ENCODE data around the gene LINS1. TPM values are rescaled to one million over a fixed set of nuclear protein-coding genes. Genes with fewer than 3 reads are reported as not detected.

Gene LINS1
- total and polyA plus RNA-seq, 2 donors (not counting 1 experiment from before 2014, with no cell fraction given), result 14.3 to 46.4 TPM

DNA sequence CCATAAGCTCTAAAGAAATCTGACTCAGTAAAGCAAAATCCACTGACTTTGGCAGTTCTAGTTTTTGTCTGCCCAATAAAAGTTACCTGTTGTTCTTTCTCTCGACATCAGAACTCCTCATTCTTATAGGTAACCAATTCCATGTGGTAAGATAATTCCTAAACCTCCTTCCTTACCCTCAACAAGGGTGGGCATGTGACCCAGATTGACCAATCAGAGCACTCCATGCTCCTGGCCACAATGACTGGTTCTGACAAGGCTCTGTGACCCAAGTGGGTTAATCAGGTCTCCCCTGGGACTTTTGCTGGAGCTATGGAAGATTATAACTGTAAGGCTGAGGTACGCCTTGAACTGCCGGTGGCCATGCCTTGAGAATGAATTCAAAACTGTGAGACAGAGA is 31.7 kb downstream of the LINS1 start:
- H3K9me3 ChIP-seq (ENCODE audit: control extremely low read depth in 1 of 3, control insufficient read depth in 2 of 3, insufficient read depth in 1 of 3, low read length in 2 of 3), result no peaks in the 10 kb centered on the region
- ChIA-PET CTCF (interaction anchor here (1.2 to 6.4 kb wide), 3 partner anchors 221 to 641 kb away, joined by 4 to 73 read pairs (median 5); no protein-coding TSS in a partner anchor), POLR2A (no interaction called here)
- Mint-ChIP-seq H3K27me3 (no peaks in the 10 kb centered on the region), H3K9me3 (ENCODE audit: insufficient read depth) (no peaks in the 10 kb centered on the region), H3K4me3 (no peak overlapping the region), H3K27ac (no peak overlapping the region), H3K4me1 (no peaks in the 10 kb centered on the region)
- no peaks in the 10 kb centered on the region for H3K4me1 ChIP-seq (ENCODE audit: control insufficient read depth in 2 of 2, insufficient read depth in 2 of 2, low read length in 2 of 2)
- H3K36me3 ChIP-seq (replicated peaks in 1 of 2; ENCODE audit: control extremely low read depth in 1 of 2, control insufficient read depth in 1 of 2, extremely low read depth in 1 of 2, insufficient read depth in 2 of 2, low read length in 1 of 2), result peaks cover 0 to 17% of the 10 kb centered on the region in 2 experiments
- WGBS (ENCODE audit: insufficient coverage), result no CpG with 5 or more reads among the region's 3 CpGs
- intact Hi-C loops (cut with micrococcal nuclease), result no loop called here
- no peaks in the 10 kb centered on the region for H3K27me3 ChIP-seq (replicated peaks in 1 of 4; ENCODE audit: control extremely low read depth in 1 of 4, control insufficient read depth in 3 of 4, insufficient read depth in 4 of 4, low read length in 3 of 4)
- no peak overlapping the region for H3K4me2 ChIP-seq (replicated peaks; ENCODE audit: low read depth, low read length, poor library complexity, severe bottlenecking)
- no peak overlapping the region for H3K4me3 ChIP-seq (ENCODE audit: control extremely low read depth in 1 of 5, extremely low read depth in 1 of 5, insufficient read depth in 1 of 5, low read depth in 2 of 5, low read length in 4 of 5)
- TF ChIP-seq CTCF (IDR thresholded peaks at IDR 0.05) (no peak), EZH2 (IDR thresholded peaks at IDR 0.05; ENCODE audit: borderline replicate concordance, insufficient read depth, low read depth, low read length, poor library complexity, severe bottlenecking) (no peak)
- H3K27ac ChIP-seq (ENCODE audit: low read length in 2 of 2), result no peak overlapping the region
- H4K20me1 ChIP-seq (ENCODE audit: control insufficient read depth, insufficient read depth, low read length, poor library complexity, severe bottlenecking), result no peaks in the 10 kb centered on the region
- no peaks in the 10 kb centered on the region for H3K79me2 ChIP-seq (ENCODE audit: control insufficient read depth, insufficient read depth, low read length)
- H2AFZ ChIP-seq (ENCODE audit: insufficient read depth, low read depth, low read length, poor library complexity, severe bottlenecking), result no peak overlapping the region
- ATAC-seq (ENCODE audit: low read depth), result no peak
- no peak for DNase-seq
- no peak overlapping the region for H3K9ac ChIP-seq (ENCODE audit: low read length)

DNA sequence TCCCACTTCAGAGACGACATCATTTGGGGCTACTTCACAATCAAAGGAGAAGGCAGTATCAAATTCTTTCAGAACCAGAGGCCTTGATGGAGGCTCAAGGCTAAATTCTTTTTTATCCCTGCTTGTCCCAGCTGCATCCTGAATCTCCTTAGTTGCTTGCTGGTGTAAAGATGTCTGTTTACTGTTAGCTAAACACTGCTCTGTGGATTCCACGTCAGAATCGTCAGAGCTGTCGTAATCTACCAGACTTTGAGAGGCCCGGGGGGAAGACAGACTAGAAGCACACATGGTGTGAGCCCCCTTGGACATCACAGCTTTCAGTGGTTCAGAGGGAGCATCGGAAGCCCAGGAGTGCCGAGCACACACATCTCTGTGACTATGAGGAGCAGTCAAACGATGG is 32.6 kb downstream of the LINS1 start:
- H3K27me3 Mint-ChIP-seq, result no peaks in the 10 kb centered on the region
- no peak overlapping the region for H3K4me3 Mint-ChIP-seq
- ChIA-PET POLR2A (no interaction called here), CTCF (interaction anchor here (6.4 kb wide), 1 partner anchor 220 kb away, joined by 73 read pairs; no protein-coding TSS in a partner anchor)
- H3K27ac Mint-ChIP-seq, result no peak overlapping the region
- Histone ChIP-seq H3K79me2 (ENCODE audit: control insufficient read depth, insufficient read depth, low read length) (no peaks in the 10 kb centered on the region), H4K20me1 (ENCODE audit: control insufficient read depth, insufficient read depth, low read length, poor library complexity, severe bottlenecking) (no peaks in the 10 kb centered on the region), H3K4me1 (ENCODE audit: control insufficient read depth in 2 of 2, insufficient read depth in 2 of 2, low read length in 2 of 2) (no peaks in the 10 kb centered on the region), H3K4me2 (replicated peaks; ENCODE audit: low read depth, low read length, poor library complexity, severe bottlenecking) (no peak overlapping the region), H3K9me3 (ENCODE audit: control extremely low read depth in 1 of 3, control insufficient read depth in 2 of 3, insufficient read depth in 1 of 3, low read length in 2 of 3) (no peaks in the 10 kb centered on the region), H3K9ac (ENCODE audit: low read length) (no peak overlapping the region), H3K27me3 (replicated peaks in 1 of 4; ENCODE audit: control extremely low read depth in 1 of 4, control insufficient read depth in 3 of 4, insufficient read depth in 4 of 4, low read length in 3 of 4) (no peaks in the 10 kb centered on the region), H3K4me3 (ENCODE audit: control extremely low read depth in 1 of 5, extremely low read depth in 1 of 5, insufficient read depth in 1 of 5, low read depth in 2 of 5, low read length in 4 of 5) (no peak overlapping the region), H2AFZ (ENCODE audit: insufficient read depth, low read depth, low read length, poor library complexity, severe bottlenecking) (no peak overlapping the region), H3K27ac (ENCODE audit: low read length in 2 of 2) (no peak overlapping the region), H3K36me3 (replicated peaks in 1 of 2; ENCODE audit: control extremely low read depth in 1 of 2, control insufficient read depth in 1 of 2, extremely low read depth in 1 of 2, insufficient read depth in 2 of 2, low read length in 1 of 2) (peaks cover 0 to 11% of the 10 kb centered on the region in 2 experiments)
- 84% methylated on average over 5 of the region's 8 CpGs for WGBS (ENCODE audit: insufficient coverage)
- DNase-seq (no peak), ATAC-seq (ENCODE audit: low read depth) (no peak)
- no peaks in the 10 kb centered on the region for H3K9me3 Mint-ChIP-seq (ENCODE audit: insufficient read depth)
- TF ChIP-seq EZH2 (IDR thresholded peaks at IDR 0.05; ENCODE audit: borderline replicate concordance, insufficient read depth, low read depth, low read length, poor library complexity, severe bottlenecking) (no peak), CTCF (IDR thresholded peaks at IDR 0.05) (no peak)
- H3K4me1 Mint-ChIP-seq, result no peaks in the 10 kb centered on the region
- intact Hi-C loops (cut with micrococcal nuclease), result no loop called here
